ENCODE data around the gene MTMR2. TPM values are rescaled to one million over a fixed set of nuclear protein-coding genes. Genes with fewer than 3 reads are reported as not detected.

MTMR2 gene
- total RNA-seq, 4 donors from 2014 or later, result 14.7 to 35.2 (median 18.4) TPM

- no peaks in the 10 kb centered on the region for H3K27me3 ChIP-seq
- in situ Hi-C loops (cut with MboI; ENCODE audit: low pct_ligation_motif_present in 1 of 4, low pct_unique_long_range_greater_than_20kb in 1 of 4, low sequenced_read_pairs in 3 of 4) (loop anchor here (25.0 kb wide), 2 partner anchors 531 to 556 kb away; partner anchors contain the start of genes CCDC82 (in 1 of the 4) and JRKL (in 1 of the 4)), intact Hi-C loops (cut with DNase I; ENCODE audit: low total_unique reads) (no loop called here)
- no peak for DNase-seq
- H3K4me1 ChIP-seq, result peaks cover 0 to 4% (median 0%) of the 10 kb centered on the region in 4 donors
- no peak overlapping the region for H3K27ac ChIP-seq
- peaks cover 0 to 42% (median 14%) of the 10 kb centered on the region in 4 donors for H3K36me3 ChIP-seq
- H3K9me3 ChIP-seq, result no peaks in the 10 kb centered on the region
- TF ChIP-seq POLR2AphosphoS5 (IDR thresholded peaks at IDR 0.05) (no peak), EP300 (IDR thresholded peaks at IDR 0.05; ENCODE audit: low read depth) (no peak), CTCF (IDR thresholded peaks at IDR 0.05) (no peak), POLR2A (IDR thresholded peaks at IDR 0.05) (no peak)
- no peak overlapping the region for H3K4me3 ChIP-seq
- 69 to 83% methylated on average over 2 of the region's 2 CpGs for WGBS, 2 donors (ENCODE audit: low coverage in 1 of 2)
Observed at GRCh38 chr11:95831198-95831883, 92.6 kb downstream of the MTMR2 start.

- no peak overlapping the region for H3K27ac ChIP-seq
- no peaks in the 10 kb centered on the region for H3K27me3 ChIP-seq
- no peak for DNase-seq
- TF ChIP-seq POLR2A (IDR thresholded peaks at IDR 0.05), result no peak
- TF ChIP-seq POLR2AphosphoS5 (IDR thresholded peaks at IDR 0.05), result no peak
- no peak for TF ChIP-seq CTCF (IDR thresholded peaks at IDR 0.05)
- 90 to 100% methylated on average over 1 of the region's 1 CpG for WGBS, 2 donors (ENCODE audit: low coverage in 1 of 2)
- no peak overlapping the region for H3K4me3 ChIP-seq
- H3K9me3 ChIP-seq, result no peaks in the 10 kb centered on the region
- H3K4me1 ChIP-seq, result no peaks in the 10 kb centered on the region
- peaks cover 0 to 38% (median 14%) of the 10 kb centered on the region in 4 donors for H3K36me3 ChIP-seq
- intact Hi-C loops (cut with DNase I; ENCODE audit: low total_unique reads), result no loop called here
- in situ Hi-C loops (cut with MboI; ENCODE audit: low pct_ligation_motif_present in 1 of 4, low pct_unique_long_range_greater_than_20kb in 1 of 4, low sequenced_read_pairs in 3 of 4), result loop anchor here (25.0 kb wide), 2 partner anchors 533 to 558 kb away; partner anchors contain the start of genes CCDC82 (in 1 of the 4) and JRKL (in 1 of the 4)
Observed at GRCh38 chr11:95829580-95830259, 94.2 kb downstream of the MTMR2 start.

- intact Hi-C loops (cut with DNase I; ENCODE audit: low total_unique reads) (no loop called here), in situ Hi-C loops (cut with MboI; ENCODE audit: low pct_ligation_motif_present in 1 of 4, low pct_unique_long_range_greater_than_20kb in 1 of 4, low sequenced_read_pairs in 3 of 4) (loop anchor here (25.0 kb wide), 2 partner anchors 535 to 560 kb away; partner anchors contain the start of genes CCDC82 (in 1 of the 4) and JRKL (in 1 of the 4))
- H3K4me3 ChIP-seq, result no peak overlapping the region
- no peaks in the 10 kb centered on the region for H3K4me1 ChIP-seq
- H3K27ac ChIP-seq, result no peak overlapping the region
- H3K9me3 ChIP-seq, result no peaks in the 10 kb centered on the region
- no peak for DNase-seq
- H3K36me3 ChIP-seq, result peaks cover 0 to 23% (median 5%) of the 10 kb centered on the region in 4 donors
- WGBS, 2 donors (ENCODE audit: low coverage in 1 of 2), result 89 to 94% methylated on average over 4 of the region's 4 CpGs
- no peaks in the 10 kb centered on the region for H3K27me3 ChIP-seq
- no peak for TF ChIP-seq EP300 (IDR thresholded peaks at IDR 0.05; ENCODE audit: low read depth)
Observed at GRCh38 chr11:95827696-95828095, 96.2 kb downstream of the MTMR2 start.

- TF ChIP-seq POLR2AphosphoS5 (IDR thresholded peaks at IDR 0.05), result no peak
- no peak for TF ChIP-seq CTCF (IDR thresholded peaks at IDR 0.05)
- TF ChIP-seq POLR2A (IDR thresholded peaks at IDR 0.05), result no peak
- TF ChIP-seq EP300 (IDR thresholded peaks at IDR 0.05; ENCODE audit: low read depth), result no peak
- no peak overlapping the region for H3K27ac ChIP-seq
- no peaks in the 10 kb centered on the region for H3K9me3 ChIP-seq
- H3K4me1 ChIP-seq, result no peaks in the 10 kb centered on the region
- intact Hi-C loops (cut with DNase I; ENCODE audit: low total_unique reads) (no loop called here), in situ Hi-C loops (cut with MboI; ENCODE audit: low pct_ligation_motif_present in 1 of 4, low pct_unique_long_range_greater_than_20kb in 1 of 4, low sequenced_read_pairs in 3 of 4) (no loop called here)
- 74 to 83% methylated on average over 2 of the region's 2 CpGs for WGBS, 2 donors (ENCODE audit: low coverage in 1 of 2)
- no peak overlapping the region for H3K4me3 ChIP-seq
- H3K27me3 ChIP-seq, result no peaks in the 10 kb centered on the region
- no peak for DNase-seq
- peaks cover 0 to 21% (median 9%) of the 10 kb centered on the region in 4 donors for H3K36me3 ChIP-seq
Observed at GRCh38 chr11:95821640-95822039, 102.3 kb downstream of the MTMR2 start.

Data from transverse colon (tissue), 4 donors.